DND-41 (cell line): ENCODE data around the gene USP5.

Experiments used
- EZH2 ChIP-seq: IDR thresholded peaks from 3 replicates; pipeline ENCODE4 v1.6.1; 2012; ENCODE audit warnings: borderline replicate concordance, low read depth, mild to moderate bottlenecking, moderate library complexity, low read length, inconsistent platforms; ENCODE audit not compliant: severe bottlenecking
- TF ChIP-seq, protein P1 (sequence below): IDR thresholded peaks from 2 replicates; pipeline ENCODE4 v1.5.1; 2012; ENCODE audit warnings: borderline replicate concordance, low read length, moderate library complexity, mild to moderate bottlenecking; ENCODE audit not compliant: poor library complexity, severe bottlenecking; ENCODE audit errors: extremely low read depth

DNA sequence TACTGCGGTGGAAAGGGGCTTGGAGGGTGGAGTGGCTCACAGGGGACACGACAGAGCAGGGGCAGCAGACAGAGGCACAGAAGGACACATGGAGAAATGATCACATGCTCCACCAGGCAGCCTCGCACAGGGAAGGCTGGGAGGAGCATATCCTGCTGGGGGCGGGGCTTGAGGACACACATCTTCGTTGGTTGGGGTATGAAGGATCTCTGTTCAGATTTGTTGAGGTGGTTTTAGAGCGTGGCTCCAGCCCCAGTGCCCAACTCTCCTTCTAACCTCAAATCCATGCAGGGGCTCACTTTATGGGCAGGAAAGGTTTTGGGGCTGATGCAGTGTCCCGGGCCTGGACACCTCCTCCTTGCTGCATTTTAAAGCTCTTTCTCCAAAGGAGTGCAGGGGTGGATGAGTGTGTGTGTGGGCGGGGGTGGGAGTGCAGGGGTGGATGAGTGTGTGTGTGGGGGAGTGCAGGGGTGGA, 24.5 kb upstream of the USP5 start:
- TF ChIP-seq, protein P1, sequence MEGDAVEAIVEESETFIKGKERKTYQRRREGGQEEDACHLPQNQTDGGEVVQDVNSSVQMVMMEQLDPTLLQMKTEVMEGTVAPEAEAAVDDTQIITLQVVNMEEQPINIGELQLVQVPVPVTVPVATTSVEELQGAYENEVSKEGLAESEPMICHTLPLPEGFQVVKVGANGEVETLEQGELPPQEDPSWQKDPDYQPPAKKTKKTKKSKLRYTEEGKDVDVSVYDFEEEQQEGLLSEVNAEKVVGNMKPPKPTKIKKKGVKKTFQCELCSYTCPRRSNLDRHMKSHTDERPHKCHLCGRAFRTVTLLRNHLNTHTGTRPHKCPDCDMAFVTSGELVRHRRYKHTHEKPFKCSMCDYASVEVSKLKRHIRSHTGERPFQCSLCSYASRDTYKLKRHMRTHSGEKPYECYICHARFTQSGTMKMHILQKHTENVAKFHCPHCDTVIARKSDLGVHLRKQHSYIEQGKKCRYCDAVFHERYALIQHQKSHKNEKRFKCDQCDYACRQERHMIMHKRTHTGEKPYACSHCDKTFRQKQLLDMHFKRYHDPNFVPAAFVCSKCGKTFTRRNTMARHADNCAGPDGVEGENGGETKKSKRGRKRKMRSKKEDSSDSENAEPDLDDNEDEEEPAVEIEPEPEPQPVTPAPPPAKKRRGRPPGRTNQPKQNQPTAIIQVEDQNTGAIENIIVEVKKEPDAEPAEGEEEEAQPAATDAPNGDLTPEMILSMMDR: no peak
- peak; percentile 45 for TF ChIP-seq EZH2
